GM12878 (cell line): ENCODE results near the gene GRAMD1C. TPM values are rescaled to one million over a fixed set of nuclear protein-coding genes. Genes with fewer than 3 reads are reported as not detected.

Experiments used
- ATAC-seq: fragments of 200-7000 bp; cut with Tn5 transposase; 3 replicates; pipeline ENCODE4 v1.9.1; 2020; ENCODE audit warnings: mild to moderate bottlenecking, moderate library complexity
- BruUV-seq: library from RNA; stranded (reverse); fragments of 400-500 nt; replicated peaks from 2 replicates; lab custom pipeline; 2021; lab: Mats Ljungman, UMichigan
- CTCF ChIA-PET: fragments of 300-600 bp; sonication (Branson Sonifier 250); formaldehyde crosslinking; extraction: SDS; loops from one replicate; lab custom pipeline; 2021; ENCODE audit warnings: inconsistent platforms; lab: Yijun Ruan, JAX
- POLR2A ChIA-PET: fragments of 350-600 bp; formaldehyde crosslinking; extraction: SDS; loops from one replicate; lab custom pipeline; 2021; ENCODE audit warnings: inconsistent platforms; lab: Charles Lee
- RAD21 ChIA-PET: fragments of 300-600 bp; sonication (Branson Sonifier 250); formaldehyde crosslinking; loops from one replicate; lab custom pipeline; 2023; ENCODE audit warnings: antibody characterized with exemption; ENCODE audit not compliant: unreplicated experiment; lab: Charles Lee
- SMC1A ChIA-PET: fragments of 300-600 bp; sonication (Branson Sonifier 250); formaldehyde crosslinking; loops from one replicate; lab custom pipeline; 2023; ENCODE audit not compliant: unreplicated experiment, uncharacterized antibody; lab: Charles Lee
- DNase-seq: peaks from one replicate; pipeline ENCODE4 v3.0.0-alpha.2; 2011; ENCODE audit warnings: low read depth, low spot score
- FAIRE-seq: peaks from 3 replicates; lab custom pipeline; 2011; peaks lifted over from hg19 to GRCh38; lab: Jason Lieb, UNC
- H2AFZ ChIP-seq: 2 replicates; pipeline ENCODE4 v1.6.0; 2011; ENCODE audit warnings: low read depth, low read length, control low read depth; ENCODE audit not compliant: control insufficient read depth
- H3K27ac ChIP-seq: 2 replicates; pipeline ENCODE4 v1.5.1; 2011; ENCODE audit warnings: control low read depth; ENCODE audit not compliant: control insufficient read depth, insufficient read depth
- H3K27me3 ChIP-seq, 2 experiments: replicated peaks in 1 of 2; 2 replicates each; pipeline versions ENCODE4 v1.6.0 to v1.6.1; 2011; ENCODE audit warnings: low read length in 1 of 2; ENCODE audit not compliant: control insufficient read depth in 2 of 2, insufficient read depth in 2 of 2
- H3K36me3 ChIP-seq, 2 experiments: 2 replicates each; pipeline ENCODE4 v1.5.1; 2011; ENCODE audit warnings: low read length in 1 of 2; ENCODE audit not compliant: control insufficient read depth in 2 of 2, insufficient read depth in 2 of 2
- H3K4me1 ChIP-seq: 2 replicates; pipeline ENCODE4 v1.6.1; 2011; ENCODE audit warnings: mild to moderate bottlenecking, low read length, moderate library complexity, mixed read lengths; ENCODE audit not compliant: control insufficient read depth, insufficient read depth
- H3K4me2 ChIP-seq: 2 replicates; pipeline ENCODE4 v1.6.0; 2011; ENCODE audit warnings: control low read depth; ENCODE audit not compliant: control insufficient read depth, insufficient read depth
- H3K4me3 ChIP-seq: fragments of 200-600 bp; sonication (generic); 2 replicates; pipeline ENCODE4 v1.5.1; 2016
- H3K79me2 ChIP-seq: 2 replicates; pipeline ENCODE4 v1.6.0; 2011; ENCODE audit warnings: low read length; ENCODE audit not compliant: control insufficient read depth, insufficient read depth
- H3K9ac ChIP-seq: 2 replicates; pipeline ENCODE4 v1.8.0; 2011; ENCODE audit warnings: low read length, control low read depth, mixed read lengths; ENCODE audit not compliant: control insufficient read depth, insufficient read depth
- H3K9me3 ChIP-seq: replicated peaks from 3 replicates; pipeline ENCODE4 v1.5.1; 2011; ENCODE audit warnings: mild to moderate bottlenecking, low read length; ENCODE audit not compliant: control insufficient read depth, insufficient read depth
- H4K20me1 ChIP-seq: 2 replicates; pipeline ENCODE4 v1.6.0; 2011; ENCODE audit not compliant: control insufficient read depth, insufficient read depth
- BHLHE40 ChIP-seq, 2 experiments: fragments of 450-650 bp in 1 of 2; IDR thresholded peaks; 2 replicates each; pipeline ENCODE4 v1.6.1; 2011 to 2017; ENCODE audit warnings: low read depth in 2 of 2, borderline replicate concordance in 1 of 2, improper control_type of control experiment in 1 of 2, low read length in 1 of 2, mild to moderate bottlenecking in 1 of 2
- IKZF2 ChIP-seq, 2 experiments: fragments of 450-650 bp; IDR thresholded peaks; 2 replicates each; pipeline ENCODE4 v1.6.1; 2017; ENCODE audit warnings: mild to moderate bottlenecking in 2 of 2, moderate library complexity in 2 of 2
- LARP7 ChIP-seq: fragments of 450-650 bp; IDR thresholded peaks from 2 replicates; pipeline ENCODE4 v1.6.1; 2017; ENCODE audit warnings: mild to moderate bottlenecking
- MTA2 ChIP-seq: fragments of 450-650 bp; IDR thresholded peaks from 2 replicates; pipeline ENCODE4 v1.6.1; 2016; ENCODE audit warnings: low read depth, mild to moderate bottlenecking, moderate library complexity
- RCOR1 ChIP-seq: conservative IDR thresholded peaks from 2 replicates; pipeline ENCODE4 v1.6.1; 2012; ENCODE audit warnings: low read depth, low read length, improper control_type of control experiment
- ZBTB11 ChIP-seq: fragments of 450-650 bp; formaldehyde crosslinking; IDR thresholded peaks from 2 replicates; pipeline ENCODE4 v1.5.0; 2022; ENCODE audit warnings: mild to moderate bottlenecking, missing genetic modification characterization
- WGBS: methylation state at CpG from one replicate; pipeline ENCODE4 v1.1.6; 2016; ENCODE audit warnings: low lambda C conversion rate; ENCODE audit not compliant: insufficient replicate concordance, insufficient coverage; ENCODE audit errors: missing lambda C conversion rate; 5-methylcytosine and 5-hydroxymethylcytosine counted together
- in situ Hi-C: fragments of 300-500 bp; cut with MboI; formaldehyde crosslinking; loops from 9 replicates; pipeline ENCODE4 v1.14.3; 2018; ENCODE audit warnings: mixed read lengths
- intact Hi-C: fragments of 100-400 bp; cut with micrococcal nuclease; formaldehyde crosslinking; loops from one replicate; pipeline ENCODE4 v1.14.2; 2022; ENCODE audit not compliant: unreplicated experiment
- polyA plus RNA-seq, 11 experiments: library from polyadenylated mRNA; depleted of rRNA in 4 of 11; unstranded in 6 of 11; stranded (reverse) in 5 of 11; fragments of >200 nt; fragmentation: Nextera tagmentation in 4 of 11; fragmentation: Illumina TruSeq in 1 of 11; extraction: Ambion mirVana in 4 of 11; extraction: Trizol in 1 of 11; gene quantifications; 1 replicate in 1 of 11; 2 replicates in 10 of 11; pipeline versions ENCODE4 v1.2.1 to v1.2.3, GENCODE V29; 2011 to 2016; ENCODE audit warnings: inconsistent platforms in 2 of 11, missing spikeins in 2 of 11, low read depth in 1 of 11
- total RNA-seq, 4 experiments: library from RNA; depleted of rRNA in 3 of 4; stranded (reverse); fragments of >200 nt in 3 of 4; fragmentation: Illumina TruSeq in 1 of 4; extraction: Trizol in 1 of 4; gene quantifications; 2 replicates each; pipeline versions ENCODE4 v1.2.1 to v1.2.3, GENCODE V29; 2013 to 2021
- TF ChIP-seq, protein P1 (sequence below): fragments of 450-650 bp; conservative IDR thresholded peaks from 2 replicates; pipeline ENCODE4 v1.6.1; 2017; ENCODE audit warnings: mild to moderate bottlenecking, moderate library complexity
- TF ChIP-seq, protein P2 (sequence below): fragments of 450-650 bp; IDR thresholded peaks from 2 replicates; pipeline ENCODE4 v1.6.1; 2017; ENCODE audit warnings: low read depth, mild to moderate bottlenecking, moderate library complexity

The GRAMD1C gene
- total and polyA plus RNA-seq, 10 of the 15 experiments (the other 5 are each of a cell fraction or from before 2014, with no cell fraction given): 3.2 to 9.2 (median 5.5) TPM

DNA sequence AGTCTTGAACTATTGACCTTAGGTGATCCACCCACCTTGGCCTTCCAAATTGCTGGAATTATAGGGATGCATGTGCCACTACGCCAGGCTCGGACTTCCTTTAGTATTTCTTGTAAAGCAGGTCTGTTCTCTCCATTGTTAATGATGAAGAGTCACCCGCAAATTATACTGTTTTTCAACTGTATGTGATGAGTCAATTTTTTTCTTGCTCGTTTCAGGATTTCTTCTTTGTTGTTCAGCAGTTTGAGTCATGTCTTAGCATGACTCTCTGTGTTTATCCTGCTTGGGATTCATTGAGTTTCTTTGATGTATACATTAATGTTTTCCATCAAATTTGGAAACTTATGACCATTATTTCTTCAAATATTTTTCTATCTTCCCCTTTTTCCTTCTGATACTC, 28.9 kb downstream of the GRAMD1C start:
- FAIRE-seq (no peak), ATAC-seq (no peak), DNase-seq (no peak)
- Histone ChIP-seq H3K9me3 (no peaks in the 10 kb centered on the region), H3K79me2 (no peaks in the 10 kb centered on the region), H3K36me3 (no peaks in the 10 kb centered on the region), H3K27ac (no peak overlapping the region), H2AFZ (no peak overlapping the region), H3K4me3 (no peak overlapping the region), H3K4me2 (no peak overlapping the region), H3K27me3 (no peaks in the 10 kb centered on the region), H3K9ac (no peak overlapping the region), H3K4me1 (no peaks in the 10 kb centered on the region), H4K20me1 (no peaks in the 10 kb centered on the region)
- TF ChIP-seq, protein P1, sequence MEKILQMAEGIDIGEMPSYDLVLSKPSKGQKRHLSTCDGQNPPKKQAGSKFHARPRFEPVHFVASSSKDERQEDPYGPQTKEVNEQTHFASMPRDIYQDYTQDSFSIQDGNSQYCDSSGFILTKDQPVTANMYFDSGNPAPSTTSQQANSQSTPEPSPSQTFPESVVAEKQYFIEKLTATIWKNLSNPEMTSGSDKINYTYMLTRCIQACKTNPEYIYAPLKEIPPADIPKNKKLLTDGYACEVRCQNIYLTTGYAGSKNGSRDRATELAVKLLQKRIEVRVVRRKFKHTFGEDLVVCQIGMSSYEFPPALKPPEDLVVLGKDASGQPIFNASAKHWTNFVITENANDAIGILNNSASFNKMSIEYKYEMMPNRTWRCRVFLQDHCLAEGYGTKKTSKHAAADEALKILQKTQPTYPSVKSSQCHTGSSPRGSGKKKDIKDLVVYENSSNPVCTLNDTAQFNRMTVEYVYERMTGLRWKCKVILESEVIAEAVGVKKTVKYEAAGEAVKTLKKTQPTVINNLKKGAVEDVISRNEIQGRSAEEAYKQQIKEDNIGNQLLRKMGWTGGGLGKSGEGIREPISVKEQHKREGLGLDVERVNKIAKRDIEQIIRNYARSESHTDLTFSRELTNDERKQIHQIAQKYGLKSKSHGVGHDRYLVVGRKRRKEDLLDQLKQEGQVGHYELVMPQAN: no peak
- RAD21 ChIA-PET: no interaction called here
- SMC1A ChIA-PET: no interaction called here
- CTCF ChIA-PET: no interaction called here
- in situ Hi-C loops (no loop called here), intact Hi-C loops (no loop called here)
- BruUV-seq: no TSS peak
- POLR2A ChIA-PET: no interaction called here
- 59% methylated on average over 4 of the region's 4 CpGs for WGBS

DNA sequence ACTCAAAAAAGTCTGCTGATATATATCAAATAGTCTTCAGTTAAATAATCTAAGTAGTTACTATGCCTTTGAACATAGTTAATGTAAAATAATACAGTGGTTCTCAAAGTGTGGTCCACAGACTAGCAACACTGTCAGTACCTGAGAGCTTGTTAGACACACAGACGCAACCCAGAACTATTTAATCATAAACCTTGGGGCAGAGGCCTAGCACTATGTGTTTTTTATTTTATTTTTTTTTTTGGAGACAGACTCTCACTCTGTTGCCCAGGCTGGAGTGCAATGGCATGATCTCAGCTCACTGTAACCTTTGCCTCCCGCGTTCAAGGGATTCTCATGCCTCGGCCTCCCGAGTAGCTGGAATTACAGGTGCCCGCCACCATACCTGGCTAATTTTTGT, 34.7 kb downstream of the GRAMD1C start:
- BruUV-seq: no TSS peak
- no peak for FAIRE-seq

More for the DNA sequence above, 34.7 kb downstream of the GRAMD1C start:
- intact Hi-C loops: no loop called here
- 96% methylated on average over 6 of the region's 6 CpGs for WGBS
- DNase-seq (no peak), ATAC-seq (no peak)
- Histone ChIP-seq H3K9ac (no peak overlapping the region), H3K4me1 (no peaks in the 10 kb centered on the region), H3K79me2 (no peaks in the 10 kb centered on the region), H3K9me3 (no peaks in the 10 kb centered on the region), H3K27me3 (no peaks in the 10 kb centered on the region), H2AFZ (no peak overlapping the region), H4K20me1 (no peaks in the 10 kb centered on the region), H3K36me3 (no peaks in the 10 kb centered on the region), H3K4me3 (no peak overlapping the region)
- ChIA-PET CTCF (no interaction called here), SMC1A (interaction anchor here (0.5 to 0.7 kb wide), 2 partner anchors 30 to 108 kb away, joined by 3 read pairs; no protein-coding TSS in a partner anchor), POLR2A (interaction anchor here (0.7 kb wide), 1 partner anchor 1044 kb away, joined by 5 read pairs; no protein-coding TSS in a partner anchor), RAD21 (no interaction called here)
- in situ Hi-C loops: no loop called here
- TF ChIP-seq LARP7: no peak
- no peak for TF ChIP-seq BHLHE40 (IDR thresholded peaks at IDR 0.05; ENCODE audit: borderline replicate concordance in 1 of 2, low read depth in 2 of 2, low read length in 1 of 2)
- TF ChIP-seq RCOR1: no peak
- TF ChIP-seq, protein P2, sequence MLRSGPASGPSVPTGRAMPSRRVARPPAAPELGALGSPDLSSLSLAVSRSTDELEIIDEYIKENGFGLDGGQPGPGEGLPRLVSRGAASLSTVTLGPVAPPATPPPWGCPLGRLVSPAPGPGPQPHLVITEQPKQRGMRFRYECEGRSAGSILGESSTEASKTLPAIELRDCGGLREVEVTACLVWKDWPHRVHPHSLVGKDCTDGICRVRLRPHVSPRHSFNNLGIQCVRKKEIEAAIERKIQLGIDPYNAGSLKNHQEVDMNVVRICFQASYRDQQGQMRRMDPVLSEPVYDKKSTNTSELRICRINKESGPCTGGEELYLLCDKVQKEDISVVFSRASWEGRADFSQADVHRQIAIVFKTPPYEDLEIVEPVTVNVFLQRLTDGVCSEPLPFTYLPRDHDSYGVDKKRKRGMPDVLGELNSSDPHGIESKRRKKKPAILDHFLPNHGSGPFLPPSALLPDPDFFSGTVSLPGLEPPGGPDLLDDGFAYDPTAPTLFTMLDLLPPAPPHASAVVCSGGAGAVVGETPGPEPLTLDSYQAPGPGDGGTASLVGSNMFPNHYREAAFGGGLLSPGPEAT: no peak
- no peak for TF ChIP-seq MTA2
- TF ChIP-seq IKZF2 (IDR thresholded peaks at IDR 0.05): no peak
- TF ChIP-seq ZBTB11 (CRISPR knock-in tag): no peak
- TF ChIP-seq, all 136 proteins: peak for 0
- no peak overlapping the region for H3K27ac ChIP-seq
- H3K4me2 ChIP-seq: no peak overlapping the region
